ENCODE measurements around the gene ILF3. TPM values are rescaled to one million over a fixed set of nuclear protein-coding genes. Genes with fewer than 3 reads are reported as not detected.

ILF3 gene
- total RNA-seq, 1 experiment from 2014 or later = 297 TPM

- no peaks in the 10 kb centered on the region for H3K27me3 Mint-ChIP-seq (ENCODE audit: insufficient read depth, unreplicated experiment)
- ChIA-PET POLR2A (no interaction called here), CTCF (interaction anchor here (0.5 to 1.8 kb wide), 2 partner anchors 31 to 204 kb away, joined by 4 to 11 read pairs; no protein-coding TSS in a partner anchor)
- H3K4me1 Mint-ChIP-seq (ENCODE audit: insufficient read depth, unreplicated experiment) = peaks cover 3% of the 10 kb centered on the region
- TF ChIP-seq CTCF (IDR thresholded peaks at IDR 0.05; ENCODE audit: unreplicated experiment) = no peak
- no peak overlapping the region for H3K4me3 Mint-ChIP-seq (ENCODE audit: unreplicated experiment)
- H3K9me3 Mint-ChIP-seq (ENCODE audit: unreplicated experiment) = no peaks in the 10 kb centered on the region
- BruUV-seq (replicated peaks) = no TSS peak
- DNase-seq (ENCODE audit: unreplicated experiment) = no peak
- H3K36me3 Mint-ChIP-seq (ENCODE audit: insufficient read depth, unreplicated experiment) = no peaks in the 10 kb centered on the region
- intact Hi-C loops (cut with micrococcal nuclease) = no loop called here
- H3K27ac Mint-ChIP-seq (ENCODE audit: low read depth, unreplicated experiment) = no peak overlapping the region
Observed at GRCh38 chr19:10612499-10613119, 41.5 kb upstream of the ILF3 start.

GRCh38 chr19:10615429-10616023 is 38.6 kb upstream of the ILF3 start:
- POLR2A ChIA-PET = no interaction called here

DNA sequence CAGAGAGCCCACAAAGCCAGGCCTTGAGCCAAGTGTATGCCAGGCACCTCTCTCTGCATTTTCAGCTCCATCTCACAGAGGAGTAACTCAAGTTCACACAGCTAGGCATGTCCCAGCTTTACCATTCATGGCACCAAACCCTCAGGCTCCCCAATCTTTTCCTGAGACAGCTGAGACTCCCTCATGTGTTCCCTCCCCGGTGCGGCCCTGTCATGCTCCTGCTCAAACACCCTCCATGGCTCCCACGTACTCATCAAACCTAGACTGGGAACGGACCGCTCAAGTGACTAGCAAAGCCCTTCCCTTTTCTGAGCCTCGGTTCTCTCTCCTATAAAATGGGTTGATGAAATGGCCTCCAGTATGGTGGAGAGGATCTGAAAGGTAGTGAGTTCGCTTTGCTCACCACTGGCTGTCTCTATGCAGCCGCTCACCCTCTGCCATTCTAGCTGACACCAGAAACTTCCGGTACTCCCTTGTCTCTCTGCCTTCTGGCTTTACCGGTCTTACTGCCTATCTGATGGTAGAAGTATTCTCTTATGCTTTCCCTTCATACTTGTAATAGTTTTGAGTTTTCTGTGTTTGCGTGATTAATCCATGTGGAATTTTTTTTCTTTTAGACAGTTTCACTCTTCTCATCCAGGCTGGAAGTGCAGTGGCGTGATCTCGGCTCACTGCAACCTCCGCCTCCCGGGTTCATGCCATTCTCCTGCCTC is 36.6 kb upstream of the ILF3 start:
- POLR2A ChIA-PET = interaction anchor here (0.8 to 1.1 kb wide), 2 partner anchors 29 to 100 kb away, joined by 4 read pairs; partner anchors contain the start of gene DNM2
- BruUV-seq (replicated peaks) = no TSS peak
- H3K27ac Mint-ChIP-seq (ENCODE audit: low read depth, unreplicated experiment) = peak overlapping the region; percentile 60

More at GRCh38 chr19:10615429-10616023, 38.6 kb upstream of the ILF3 start:
- intact Hi-C loops (cut with micrococcal nuclease) = loop anchor here (2.0 kb wide), 1 partner anchor 13 kb away; no protein-coding TSS in a partner anchor
- no peak for TF ChIP-seq CTCF (IDR thresholded peaks at IDR 0.05; ENCODE audit: unreplicated experiment)
- no peak for DNase-seq (ENCODE audit: unreplicated experiment)
- H3K4me3 Mint-ChIP-seq (ENCODE audit: unreplicated experiment) = no peak overlapping the region
- no TSS peak for BruUV-seq (replicated peaks)
- H3K27me3 Mint-ChIP-seq (ENCODE audit: insufficient read depth, unreplicated experiment) = no peaks in the 10 kb centered on the region
- no peak overlapping the region for H3K27ac Mint-ChIP-seq (ENCODE audit: low read depth, unreplicated experiment)
- H3K4me1 Mint-ChIP-seq (ENCODE audit: insufficient read depth, unreplicated experiment) = peaks cover 7% of the 10 kb centered on the region
- CTCF ChIA-PET = no interaction called here
- no peaks in the 10 kb centered on the region for H3K9me3 Mint-ChIP-seq (ENCODE audit: unreplicated experiment)
- H3K36me3 Mint-ChIP-seq (ENCODE audit: insufficient read depth, unreplicated experiment) = no peaks in the 10 kb centered on the region

More for the DNA sequence above, 36.6 kb upstream of the ILF3 start:
- CTCF ChIA-PET = interaction anchor here (0.6 to 0.7 kb wide), 3 partner anchors 36 to 127 kb away, joined by 3 to 4 read pairs (median 4); no protein-coding TSS in a partner anchor
- Mint-ChIP-seq H3K4me3 (ENCODE audit: unreplicated experiment) (peak overlapping the region; percentile 57), H3K36me3 (ENCODE audit: insufficient read depth, unreplicated experiment) (no peaks in the 10 kb centered on the region), H3K4me1 (ENCODE audit: insufficient read depth, unreplicated experiment) (peaks cover 7% of the 10 kb centered on the region), H3K9me3 (ENCODE audit: unreplicated experiment) (no peaks in the 10 kb centered on the region), H3K27me3 (ENCODE audit: insufficient read depth, unreplicated experiment) (no peaks in the 10 kb centered on the region)
- intact Hi-C loops (cut with micrococcal nuclease) = loop anchor here (2.0 kb wide), 1 partner anchor 15 kb away; no protein-coding TSS in a partner anchor
- no peak for TF ChIP-seq CTCF (IDR thresholded peaks at IDR 0.05; ENCODE audit: unreplicated experiment)
- no peak for DNase-seq (ENCODE audit: unreplicated experiment)

All from MCF 10A (cell line).